H9 (cell line): ENCODE data around the gene CWC25. TPM values are rescaled to one million over a fixed set of nuclear protein-coding genes. Genes with fewer than 3 reads are reported as not detected.

Source experiments
- DNase-seq: peaks from one replicate; pipeline ENCODE4 v3.0.0-alpha.2; 2017
- H2AFZ ChIP-seq: one replicate; pipeline ENCODE4 v1.6.1; 2013; ENCODE audit warnings: mild to moderate bottlenecking, low read length, control low read depth, moderate library complexity
- H2AK5ac ChIP-seq: 2 replicates; pipeline ENCODE4 v1.6.1; 2013; ENCODE audit warnings: low read length, control low read depth, mixed read lengths; ENCODE audit not compliant: insufficient read length
- H2BK120ac ChIP-seq: one replicate; pipeline ENCODE4 v1.6.1; 2013; ENCODE audit warnings: low read depth, mild to moderate bottlenecking, low read length, control low read depth, inconsistent platforms; ENCODE audit not compliant: poor library complexity, severe bottlenecking
- H2BK12ac ChIP-seq: 2 replicates; pipeline ENCODE4 v1.6.1; 2013; ENCODE audit warnings: low read length, control low read depth, mixed read lengths, low read depth; ENCODE audit not compliant: insufficient read length
- H2BK15ac ChIP-seq: 2 replicates; pipeline ENCODE4 v1.6.1; 2013; ENCODE audit warnings: low read depth, low read length, control low read depth
- H2BK20ac ChIP-seq: one replicate; pipeline ENCODE4 v1.6.1; 2013; ENCODE audit warnings: low read depth, mild to moderate bottlenecking, low read length, control low read depth, inconsistent platforms; ENCODE audit not compliant: poor library complexity, severe bottlenecking
- H2BK5ac ChIP-seq: 2 replicates; pipeline ENCODE4 v1.6.1; 2013; ENCODE audit warnings: low read length, control low read depth, mixed read lengths; ENCODE audit not compliant: insufficient read length
- H3K14ac ChIP-seq: 2 replicates; pipeline ENCODE4 v1.6.1; 2013; ENCODE audit warnings: low read length, control low read depth; ENCODE audit not compliant: insufficient read depth
- H3K18ac ChIP-seq: 2 replicates; pipeline ENCODE4 v1.6.1; 2013; ENCODE audit warnings: low read depth, mild to moderate bottlenecking, mixed read lengths, low read length, control low read depth; ENCODE audit not compliant: insufficient read length
- H3K23ac ChIP-seq: 2 replicates; pipeline ENCODE4 v1.6.1; 2013; ENCODE audit warnings: low read length, control low read depth, mixed read lengths, low read depth; ENCODE audit not compliant: insufficient read length
- H3K23me2 ChIP-seq: 2 replicates; pipeline ENCODE4 v1.6.1; 2013; ENCODE audit warnings: low read depth, mild to moderate bottlenecking, mixed read lengths, low read length, control low read depth; ENCODE audit not compliant: insufficient read length, poor library complexity, severe bottlenecking
- H3K27ac ChIP-seq: 2 replicates; pipeline ENCODE4 v1.5.1; 2013; ENCODE audit warnings: low read length, control low read depth, mixed read lengths, low read depth; ENCODE audit not compliant: insufficient read length
- H3K27me3 ChIP-seq: 2 replicates; pipeline ENCODE4 v1.6.1; 2013; ENCODE audit warnings: low read length, control low read depth, inconsistent platforms; ENCODE audit not compliant: insufficient read depth
- H3K4ac ChIP-seq: 2 replicates; pipeline ENCODE4 v1.6.1; 2013; ENCODE audit warnings: low read depth, mild to moderate bottlenecking, control low read depth, inconsistent platforms, low read length, moderate library complexity
- H3K4me1 ChIP-seq: 2 replicates; pipeline ENCODE4 v1.6.1; 2013; ENCODE audit warnings: low read length, control low read depth, inconsistent platforms; ENCODE audit not compliant: insufficient read depth
- H3K4me2 ChIP-seq: 2 replicates; pipeline ENCODE4 v1.6.1; 2013; ENCODE audit warnings: low read length, control low read depth, mixed read lengths; ENCODE audit not compliant: insufficient read length, insufficient read depth
- H3K56ac ChIP-seq: 2 replicates; pipeline ENCODE4 v1.6.1; 2013; ENCODE audit warnings: low read depth, mild to moderate bottlenecking, mixed read lengths, low read length, control low read depth; ENCODE audit not compliant: insufficient read length
- H3K79me1 ChIP-seq: 2 replicates; pipeline ENCODE4 v1.6.1; 2013; ENCODE audit warnings: low read depth, mild to moderate bottlenecking, moderate library complexity, low read length, control low read depth, inconsistent platforms; ENCODE audit not compliant: insufficient read depth, poor library complexity, severe bottlenecking
- H3K79me2 ChIP-seq: 2 replicates; pipeline ENCODE4 v1.6.1; 2013; ENCODE audit warnings: low read length, control low read depth, inconsistent platforms; ENCODE audit not compliant: insufficient read depth
- H3K9ac ChIP-seq: 2 replicates; pipeline ENCODE4 v1.6.1; 2013; ENCODE audit warnings: low read length, control low read depth, mixed read lengths; ENCODE audit not compliant: insufficient read length; ENCODE audit errors: extremely low read depth
- H3K9me3 ChIP-seq: one replicate; pipeline ENCODE4 v1.6.1; 2013; ENCODE audit warnings: low read depth, low read length, inconsistent platforms; ENCODE audit not compliant: control insufficient read depth
- H3T11ph ChIP-seq: one replicate; pipeline ENCODE4 v1.6.1; 2013; ENCODE audit warnings: mild to moderate bottlenecking, low read length, control low read depth, inconsistent platforms
- H4K20me1 ChIP-seq: one replicate; pipeline ENCODE4 v1.6.1; 2013; ENCODE audit not compliant: control insufficient read depth, insufficient read length, insufficient read depth
- H4K5ac ChIP-seq: 2 replicates; pipeline ENCODE4 v1.6.1; 2013; ENCODE audit warnings: low read depth, mild to moderate bottlenecking, mixed read lengths, low read length, control low read depth; ENCODE audit not compliant: insufficient read length
- H4K8ac ChIP-seq: replicated peaks from 2 replicates; pipeline ENCODE4 v1.6.1; 2013; ENCODE audit warnings: low read length, control low read depth, mixed read lengths, low read depth; ENCODE audit not compliant: insufficient read length
- H4K91ac ChIP-seq: 2 replicates; pipeline ENCODE4 v1.6.1; 2013; ENCODE audit warnings: low read depth, mild to moderate bottlenecking, moderate library complexity, mixed read lengths, low read length, control low read depth; ENCODE audit not compliant: insufficient read length
- H3K27ac Mint-ChIP-seq, 3 experiments: 2 replicates in 2 of 3; 3 replicates in 1 of 3; pipeline ENCODE4 v1.8.0; 2020 to 2021; ENCODE audit warnings: mixed read lengths in 3 of 3, mild to moderate bottlenecking in 1 of 3, moderate library complexity in 1 of 3
- H3K27me3 Mint-ChIP-seq: 2 replicates; pipeline ENCODE4 v1.8.0; 2021; ENCODE audit warnings: low read depth, mild to moderate bottlenecking, moderate library complexity, mixed read lengths
- H3K36me3 Mint-ChIP-seq, 3 experiments: 2 replicates in 2 of 3; 3 replicates in 1 of 3; pipeline ENCODE4 v1.8.0; 2020 to 2021; ENCODE audit warnings: low read depth in 3 of 3, mixed read lengths in 3 of 3; ENCODE audit not compliant: insufficient read depth in 1 of 3
- H3K4me1 Mint-ChIP-seq, 2 experiments: 2 replicates each; pipeline ENCODE4 v1.8.0; 2020; ENCODE audit warnings: mixed read lengths in 2 of 2
- H3K4me3 Mint-ChIP-seq, 2 experiments: 2 replicates in 1 of 2; 3 replicates in 1 of 2; pipeline ENCODE4 v1.8.0; 2020 to 2021; ENCODE audit warnings: mild to moderate bottlenecking in 2 of 2, mixed read lengths in 2 of 2, moderate library complexity in 1 of 2
- H3K9me3 Mint-ChIP-seq, 2 experiments: 2 replicates in 1 of 2; 3 replicates in 1 of 2; pipeline ENCODE4 v1.8.0; 2020; ENCODE audit warnings: mild to moderate bottlenecking in 2 of 2, mixed read lengths in 2 of 2, moderate library complexity in 1 of 2
- WGBS: extraction: QIAGEN DNeasy Blood & Tissue Kit; methylation state at CpG from one replicate; pipeline ENCODE4 v1.1.7; 2013; ENCODE audit warnings: missing lambda C conversion rate, low lambda C conversion rate, mixed read lengths; ENCODE audit not compliant: insufficient read length; ENCODE audit errors: extremely low coverage; 5-methylcytosine and 5-hydroxymethylcytosine counted together
- total RNA-seq: library from RNA; stranded (reverse); gene quantifications from 2 replicates; pipeline ENCODE4 v1.2.1, GENCODE V29; 2021
- TF ChIP-seq, protein P1 (sequence below): fragments of 200-600 bp; sonication (generic); conservative IDR thresholded peaks from 3 replicates; pipeline ENCODE4 v1.8.0; 2021; ENCODE audit warnings: antibody characterized with exemption, mild to moderate bottlenecking

Gene CWC25
- total RNA-seq, 1 experiment from 2014 or later = 15.9 TPM

GRCh38 chr17:38873640-38874380 lies 48.7 kb upstream of the CWC25 start:
- no peaks in the 10 kb centered on the region for H3K9me3 ChIP-seq
- peaks cover 10% of the 10 kb centered on the region; the same call in 1 of the 2 replicates for H3K4me1 ChIP-seq
- 0 out of 2 replicates have a peak overlapping the region, but pooled peaks have one; percentile 31 for H3K14ac ChIP-seq
- H4K20me1 ChIP-seq = peaks cover 2% of the 10 kb centered on the region
- no peak overlapping the region for H2AFZ ChIP-seq
- no peaks in the 10 kb centered on the region; the same call in 1 of the 2 replicates for H3K27me3 Mint-ChIP-seq
- H2BK12ac ChIP-seq = no peak overlapping the region
- peak overlapping the region; percentile 35 to 93 (median 68); a peak in 4 of 7 replicates for H3K27ac Mint-ChIP-seq
- H3K79me2 ChIP-seq = peaks cover 36% of the 10 kb centered on the region; the same call in 1 of the 2 replicates
- H4K8ac ChIP-seq = no peak overlapping the region
- WGBS = no CpG with 5 or more reads among the region's 9 CpGs
- H3T11ph ChIP-seq = no peak overlapping the region
- no peak overlapping the region for H4K91ac ChIP-seq
- no peak overlapping the region for H3K56ac ChIP-seq
- H3K36me3 Mint-ChIP-seq = peaks cover 5 to 18% (median 9%) of the 10 kb centered on the region in 3 experiments; a peak in 6 of 7 replicates
- H3K9me3 Mint-ChIP-seq = peaks cover 0 to 5% of the 10 kb centered on the region in 2 experiments; a peak in 2 of 5 replicates
- no peak overlapping the region for H3K4me2 ChIP-seq
- H2BK5ac ChIP-seq = no peak overlapping the region
- no peak overlapping the region for H3K23ac ChIP-seq
- no peaks in the 10 kb centered on the region for H3K79me1 ChIP-seq
- H3K27ac ChIP-seq = no peak overlapping the region
- DNase-seq = peak; percentile 41
- H3K4me1 Mint-ChIP-seq = peaks cover 57 to 70% of the 10 kb centered on the region in 2 experiments
- TF ChIP-seq, protein P1, sequence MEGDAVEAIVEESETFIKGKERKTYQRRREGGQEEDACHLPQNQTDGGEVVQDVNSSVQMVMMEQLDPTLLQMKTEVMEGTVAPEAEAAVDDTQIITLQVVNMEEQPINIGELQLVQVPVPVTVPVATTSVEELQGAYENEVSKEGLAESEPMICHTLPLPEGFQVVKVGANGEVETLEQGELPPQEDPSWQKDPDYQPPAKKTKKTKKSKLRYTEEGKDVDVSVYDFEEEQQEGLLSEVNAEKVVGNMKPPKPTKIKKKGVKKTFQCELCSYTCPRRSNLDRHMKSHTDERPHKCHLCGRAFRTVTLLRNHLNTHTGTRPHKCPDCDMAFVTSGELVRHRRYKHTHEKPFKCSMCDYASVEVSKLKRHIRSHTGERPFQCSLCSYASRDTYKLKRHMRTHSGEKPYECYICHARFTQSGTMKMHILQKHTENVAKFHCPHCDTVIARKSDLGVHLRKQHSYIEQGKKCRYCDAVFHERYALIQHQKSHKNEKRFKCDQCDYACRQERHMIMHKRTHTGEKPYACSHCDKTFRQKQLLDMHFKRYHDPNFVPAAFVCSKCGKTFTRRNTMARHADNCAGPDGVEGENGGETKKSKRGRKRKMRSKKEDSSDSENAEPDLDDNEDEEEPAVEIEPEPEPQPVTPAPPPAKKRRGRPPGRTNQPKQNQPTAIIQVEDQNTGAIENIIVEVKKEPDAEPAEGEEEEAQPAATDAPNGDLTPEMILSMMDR = no peak
- H3K9ac ChIP-seq = no peak overlapping the region
- H4K5ac ChIP-seq = no peak overlapping the region
- H3K18ac ChIP-seq = no peak overlapping the region
- no peaks in the 10 kb centered on the region for H3K27me3 ChIP-seq
- H2BK15ac ChIP-seq = no peak overlapping the region
- peaks cover 9% of the 10 kb centered on the region for H3K23me2 ChIP-seq
- no peak overlapping the region for H2BK120ac ChIP-seq
- H2BK20ac ChIP-seq = no peak overlapping the region
- no peak overlapping the region for H2AK5ac ChIP-seq
- no peak overlapping the region; a peak in 1 of 5 replicates for H3K4me3 Mint-ChIP-seq
- H3K4ac ChIP-seq = no peak overlapping the region
